Measurements from ENCODE around the gene RAD23B.

RAD23B gene

GRCh38 chr9:107337676-107338590 is 54.9 kb downstream of the RAD23B start:
- no peak for DNase-seq

GRCh38 chr9:107338911-107339659 is 56.0 kb downstream of the RAD23B start:
- no peak for DNase-seq

GRCh38 chr9:107340920-107341632 is 58.0 kb downstream of the RAD23B start:
- peak; percentile 69 for DNase-seq

GRCh38 chr9:107342476-107343161 is 59.5 kb downstream of the RAD23B start:
- no peak for DNase-seq

- DNase-seq: no peak
These were observed 62.2 kb downstream of the RAD23B start for GRCh38 chr9:107345327-107345726.

GRCh38 chr9:107348836-107349235 is 65.8 kb downstream of the RAD23B start:
- DNase-seq: no peak

GRCh38 chr9:107350443-107350842 is 67.4 kb downstream of the RAD23B start:
- no peak for DNase-seq

- no peak for DNase-seq
These were observed 68.4 kb downstream of the RAD23B start for GRCh38 chr9:107351382-107352045.

- no peak for DNase-seq
These were observed 72.3 kb downstream of the RAD23B start for GRCh38 chr9:107355394-107355793.

GRCh38 chr9:107358986-107359385 is 75.9 kb downstream of the RAD23B start:
- no peak for DNase-seq

GRCh38 chr9:107360098-107360497 is 77.0 kb downstream of the RAD23B start:
- no peak for DNase-seq

- DNase-seq: no peak
These were observed 78.7 kb downstream of the RAD23B start for GRCh38 chr9:107361816-107362215.

- DNase-seq: no peak
These were observed 80.6 kb downstream of the RAD23B start for GRCh38 chr9:107363516-107364152.

- DNase-seq: no peak
These were observed 84.8 kb downstream of the RAD23B start for GRCh38 chr9:107367727-107368502.

- no peak for DNase-seq
These were observed 85.6 kb downstream of the RAD23B start for GRCh38 chr9:107368696-107369095.

GRCh38 chr9:107373809-107374208 is 90.7 kb downstream of the RAD23B start:
- no peak for DNase-seq

GRCh38 chr9:107375001-107375400 is 91.9 kb downstream of the RAD23B start:
- DNase-seq: no peak

- no peak for DNase-seq
These were observed 92.7 kb downstream of the RAD23B start for GRCh38 chr9:107375651-107376369.

GRCh38 chr9:107378006-107378405 is 94.9 kb downstream of the RAD23B start:
- no peak for DNase-seq

Data from hematopoietic multipotent progenitor cell treated with erythropoietin and hydrocortisone succinate and interleukin-3 and kit ligand, for 8 days (in vitro differentiated cells).